ENCODE results near the gene COL25A1. TPM values are rescaled to one million over a fixed set of nuclear protein-coding genes. Genes with fewer than 3 reads are reported as not detected.

The COL25A1 gene
- total RNA-seq, 1 donor from 2014 or later, result 0.35 TPM

DNA sequence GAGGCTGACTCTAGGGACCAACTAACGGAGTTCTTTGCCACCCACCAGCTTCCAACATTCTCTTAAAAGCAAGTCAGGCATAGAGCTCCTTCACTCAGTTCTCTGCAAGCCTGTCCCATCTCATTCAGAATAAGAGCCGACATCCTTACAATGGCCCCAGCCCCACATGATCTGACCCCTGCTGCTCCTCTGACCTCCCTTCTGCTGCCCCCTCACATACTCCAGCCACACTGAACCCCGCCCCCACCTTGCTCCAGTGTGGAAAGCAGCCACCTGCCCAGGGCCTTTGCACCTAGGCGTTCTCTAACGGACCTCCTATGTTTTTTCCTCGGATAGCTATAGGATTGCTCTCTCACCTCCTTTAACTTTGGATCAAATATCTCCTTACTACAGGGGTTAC is 396.5 kb downstream of the COL25A1 start:
- intact Hi-C loops (cut with DNase I), result no loop called here
- Histone ChIP-seq H3K4me1 (no peaks in the 10 kb centered on the region), H3K9me3 (no peaks in the 10 kb centered on the region), H3K4me3 (no peak overlapping the region), H3K36me3 (no peaks in the 10 kb centered on the region), H3K27me3 (ENCODE audit: low read depth) (no peaks in the 10 kb centered on the region), H3K27ac (no peak overlapping the region)
- ATAC-seq (no peak), DNase-seq (no peak)
- TF ChIP-seq, protein P1, sequence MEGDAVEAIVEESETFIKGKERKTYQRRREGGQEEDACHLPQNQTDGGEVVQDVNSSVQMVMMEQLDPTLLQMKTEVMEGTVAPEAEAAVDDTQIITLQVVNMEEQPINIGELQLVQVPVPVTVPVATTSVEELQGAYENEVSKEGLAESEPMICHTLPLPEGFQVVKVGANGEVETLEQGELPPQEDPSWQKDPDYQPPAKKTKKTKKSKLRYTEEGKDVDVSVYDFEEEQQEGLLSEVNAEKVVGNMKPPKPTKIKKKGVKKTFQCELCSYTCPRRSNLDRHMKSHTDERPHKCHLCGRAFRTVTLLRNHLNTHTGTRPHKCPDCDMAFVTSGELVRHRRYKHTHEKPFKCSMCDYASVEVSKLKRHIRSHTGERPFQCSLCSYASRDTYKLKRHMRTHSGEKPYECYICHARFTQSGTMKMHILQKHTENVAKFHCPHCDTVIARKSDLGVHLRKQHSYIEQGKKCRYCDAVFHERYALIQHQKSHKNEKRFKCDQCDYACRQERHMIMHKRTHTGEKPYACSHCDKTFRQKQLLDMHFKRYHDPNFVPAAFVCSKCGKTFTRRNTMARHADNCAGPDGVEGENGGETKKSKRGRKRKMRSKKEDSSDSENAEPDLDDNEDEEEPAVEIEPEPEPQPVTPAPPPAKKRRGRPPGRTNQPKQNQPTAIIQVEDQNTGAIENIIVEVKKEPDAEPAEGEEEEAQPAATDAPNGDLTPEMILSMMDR (IDR thresholded peaks at IDR 0.05), result no peak

DNA sequence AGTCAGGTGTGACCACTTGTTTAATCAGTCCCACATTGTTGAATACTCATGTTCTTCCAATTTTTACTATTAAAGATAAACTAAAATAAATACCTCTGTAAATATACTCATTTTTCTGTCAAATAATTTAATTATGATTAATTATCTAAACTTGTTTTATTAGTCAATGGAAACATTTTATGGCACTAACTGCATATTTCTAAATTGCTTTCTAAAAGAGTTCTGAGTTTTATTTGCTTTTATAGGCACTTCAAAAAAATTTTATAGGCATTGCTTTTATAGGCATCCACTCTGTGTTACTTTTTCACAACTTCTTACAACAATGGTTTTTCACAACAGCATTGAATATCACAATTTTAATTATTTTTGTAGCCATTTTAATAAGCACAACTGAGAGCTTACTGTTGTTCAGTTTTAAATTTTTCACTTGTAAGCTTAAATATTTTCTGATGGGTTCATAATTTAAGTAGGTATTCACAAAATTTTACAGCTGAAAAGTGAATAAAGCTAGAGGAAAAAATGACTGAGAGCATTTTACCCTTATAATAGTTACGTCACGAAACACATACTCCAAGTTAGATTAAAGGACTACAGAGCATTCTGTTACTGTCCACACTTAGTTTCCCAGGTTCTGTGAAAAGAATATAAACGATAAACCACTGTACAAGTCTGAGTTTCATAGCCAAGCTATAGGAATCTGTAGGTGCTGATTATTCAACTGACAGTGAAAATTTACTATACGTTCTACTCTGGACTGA is 398.8 kb downstream of the COL25A1 start:
- H3K36me3 ChIP-seq, result no peaks in the 10 kb centered on the region
- H3K27ac ChIP-seq, result no peak overlapping the region
- ATAC-seq (no peak), DNase-seq (no peak)
- H3K4me3 ChIP-seq, result no peak overlapping the region
- intact Hi-C loops (cut with DNase I), result no loop called here
- H3K27me3 ChIP-seq (ENCODE audit: low read depth), result no peaks in the 10 kb centered on the region
- TF ChIP-seq, protein P1 (IDR thresholded peaks at IDR 0.05), result no peak
- no peaks in the 10 kb centered on the region for H3K9me3 ChIP-seq
- H3K4me1 ChIP-seq, result no peaks in the 10 kb centered on the region

DNA sequence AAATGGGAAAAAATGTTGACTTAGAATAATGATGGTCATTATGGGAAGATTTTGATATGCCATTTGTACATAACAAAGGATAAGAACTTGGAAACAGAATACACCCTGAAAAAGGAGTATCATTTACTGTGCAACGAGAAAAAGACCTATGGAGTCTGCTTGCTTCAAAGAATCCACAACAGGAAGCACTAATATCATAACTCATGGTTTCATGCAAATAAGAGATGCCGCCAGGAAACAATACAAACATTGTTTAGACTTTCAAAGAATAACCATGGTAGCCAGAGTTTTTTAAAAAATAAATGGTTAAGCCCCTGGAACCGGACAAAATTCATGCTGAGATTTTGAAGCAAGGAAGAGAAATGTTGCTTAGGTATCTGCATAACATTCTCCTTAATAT is 399.7 kb downstream of the COL25A1 start:
- Histone ChIP-seq H3K4me1 (no peaks in the 10 kb centered on the region), H3K9me3 (no peaks in the 10 kb centered on the region), H3K36me3 (no peaks in the 10 kb centered on the region), H3K4me3 (no peak overlapping the region), H3K27me3 (ENCODE audit: low read depth) (no peaks in the 10 kb centered on the region), H3K27ac (no peak overlapping the region)
- TF ChIP-seq, protein P1 (IDR thresholded peaks at IDR 0.05), result no peak
- DNase-seq (no peak), ATAC-seq (no peak)
- intact Hi-C loops (cut with DNase I), result no loop called here

DNA sequence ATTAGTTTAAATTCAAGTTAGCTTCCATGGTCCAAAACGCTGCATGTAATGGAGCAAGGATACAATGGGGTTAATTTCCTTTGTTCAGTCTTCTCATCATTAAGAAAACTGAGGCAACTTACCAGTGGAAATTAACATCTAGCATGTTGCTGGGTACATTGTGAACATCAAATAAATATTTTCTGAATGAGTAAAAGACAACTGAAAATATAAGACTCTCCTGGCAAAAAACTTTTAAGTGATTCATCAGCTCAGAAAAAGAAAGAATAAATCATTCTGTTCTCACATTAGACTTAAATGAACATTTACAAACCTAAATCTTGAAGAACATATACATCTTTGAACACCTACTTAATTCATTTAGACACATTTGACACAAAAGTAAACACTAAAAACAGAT is 401.2 kb downstream of the COL25A1 start:
- intact Hi-C loops (cut with DNase I), result no loop called here
- Histone ChIP-seq H3K27me3 (ENCODE audit: low read depth) (no peaks in the 10 kb centered on the region), H3K9me3 (no peaks in the 10 kb centered on the region), H3K27ac (no peak overlapping the region), H3K4me1 (no peaks in the 10 kb centered on the region), H3K36me3 (no peaks in the 10 kb centered on the region), H3K4me3 (no peak overlapping the region)
- TF ChIP-seq, protein P1 (IDR thresholded peaks at IDR 0.05), result no peak
- DNase-seq (no peak), ATAC-seq (no peak)

DNA sequence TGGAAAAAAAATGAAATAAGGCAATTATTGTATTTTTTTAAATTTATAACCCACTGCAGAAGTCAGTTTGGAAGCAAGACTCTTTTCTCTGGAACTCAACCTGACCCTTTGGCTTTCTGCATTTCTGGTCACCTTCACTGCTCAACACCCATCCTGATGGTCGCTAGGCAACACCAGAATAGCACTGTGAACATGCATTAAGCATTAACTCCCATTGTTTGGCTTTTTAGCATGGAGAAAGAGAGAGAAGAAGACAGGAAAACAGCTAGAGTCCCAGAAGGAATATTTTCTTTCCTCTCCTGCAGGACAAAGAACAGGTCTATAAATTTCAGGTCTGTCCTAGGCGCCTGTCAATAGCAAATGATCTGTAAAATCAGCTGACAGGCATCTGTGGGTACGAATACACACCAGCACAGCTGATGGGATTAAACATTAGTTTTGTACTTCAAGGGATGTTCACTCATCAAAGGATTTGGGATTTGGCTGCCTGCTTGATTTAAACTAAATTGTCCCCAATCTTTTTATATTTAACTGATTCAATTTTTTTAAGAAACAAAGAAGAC is 402.4 kb downstream of the COL25A1 start:
- H3K4me1 ChIP-seq, result no peaks in the 10 kb centered on the region
- DNase-seq, result no peak

More for the DNA sequence above, 402.4 kb downstream of the COL25A1 start:
- Histone ChIP-seq H3K9me3 (no peaks in the 10 kb centered on the region), H3K36me3 (no peaks in the 10 kb centered on the region), H3K4me3 (no peak overlapping the region), H3K27ac (no peak overlapping the region), H3K27me3 (ENCODE audit: low read depth) (no peaks in the 10 kb centered on the region)
- intact Hi-C loops (cut with DNase I), result no loop called here
- no peak for ATAC-seq
- TF ChIP-seq, protein P1 (IDR thresholded peaks at IDR 0.05), result no peak
